HG03439 (cell line): Measurements from ENCODE around the gene ASCL2.

Experiments
- ATAC-seq: cut with Tn5 transposase; IDR thresholded peaks from one replicate; pipeline ENCODE4 v1.9.1; 2021; ENCODE audit warnings: mild to moderate bottlenecking, moderate library complexity; ENCODE audit not compliant: unreplicated experiment

Gene ASCL2, protein sequence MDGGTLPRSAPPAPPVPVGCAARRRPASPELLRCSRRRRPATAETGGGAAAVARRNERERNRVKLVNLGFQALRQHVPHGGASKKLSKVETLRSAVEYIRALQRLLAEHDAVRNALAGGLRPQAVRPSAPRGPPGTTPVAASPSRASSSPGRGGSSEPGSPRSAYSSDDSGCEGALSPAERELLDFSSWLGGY

GRCh38 chr11:2270322-2271076 lies at the start of gene ASCL2:
Gene ASCL2, minus strand, starts transcription at chr11:2270588. Its CDS starts 256 bp downstream, at chr11:2270332.
- ATAC-seq: no peak

DNA sequence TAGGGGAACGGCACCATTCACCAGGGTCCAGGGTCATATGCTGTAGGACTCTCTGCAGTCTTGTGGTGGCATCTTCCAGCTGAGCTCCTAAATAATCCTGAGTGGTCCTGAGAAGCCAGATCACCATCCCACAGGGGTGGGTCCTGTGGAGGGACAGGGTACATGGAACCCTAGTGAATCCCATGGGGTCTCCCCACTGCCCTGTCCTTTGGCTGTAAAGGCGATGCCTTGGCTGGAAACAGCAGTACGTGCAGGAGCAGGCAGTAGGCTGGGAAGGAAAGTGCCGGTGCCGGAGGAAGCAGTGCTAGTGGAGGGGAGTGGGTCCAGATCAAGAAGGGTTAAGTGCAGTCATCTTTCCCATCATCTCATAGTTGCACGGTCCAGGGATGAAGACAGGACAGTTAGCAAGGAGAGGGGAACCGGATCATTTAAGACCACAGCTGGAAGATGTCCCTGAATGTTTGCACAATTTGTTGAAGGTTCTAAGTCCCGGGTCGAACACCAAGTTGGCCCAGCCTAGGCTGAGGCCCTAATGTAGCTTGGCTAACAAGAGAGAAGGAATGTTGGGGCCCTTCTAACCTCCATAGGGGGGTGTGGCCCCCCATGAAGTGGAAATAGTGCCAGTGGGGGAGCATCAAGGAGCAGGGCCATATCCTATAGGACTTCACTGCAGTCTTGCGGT lies 49.5 kb upstream of the ASCL2 start:
- ATAC-seq: no peak

DNA sequence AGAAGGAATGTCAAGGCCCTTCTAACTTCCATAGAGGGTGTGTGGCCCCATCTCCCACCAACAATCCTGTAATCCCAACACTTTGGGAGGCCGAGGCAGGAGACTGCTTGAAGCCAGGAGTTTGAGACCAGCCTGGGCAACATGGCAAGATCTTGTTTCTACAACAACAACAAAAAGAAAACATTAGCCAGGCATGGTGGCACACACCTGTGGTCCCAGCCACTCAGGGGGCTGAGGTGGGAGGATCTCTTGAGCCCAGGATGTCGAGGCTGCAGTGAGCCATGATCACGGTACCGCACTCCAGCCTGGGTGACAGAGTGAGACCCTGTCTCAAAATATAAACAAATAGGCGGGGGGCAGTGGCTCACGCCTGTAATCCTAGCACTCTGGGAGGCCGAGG lies 48.3 kb upstream of the ASCL2 start:
- ATAC-seq: no peak

DNA sequence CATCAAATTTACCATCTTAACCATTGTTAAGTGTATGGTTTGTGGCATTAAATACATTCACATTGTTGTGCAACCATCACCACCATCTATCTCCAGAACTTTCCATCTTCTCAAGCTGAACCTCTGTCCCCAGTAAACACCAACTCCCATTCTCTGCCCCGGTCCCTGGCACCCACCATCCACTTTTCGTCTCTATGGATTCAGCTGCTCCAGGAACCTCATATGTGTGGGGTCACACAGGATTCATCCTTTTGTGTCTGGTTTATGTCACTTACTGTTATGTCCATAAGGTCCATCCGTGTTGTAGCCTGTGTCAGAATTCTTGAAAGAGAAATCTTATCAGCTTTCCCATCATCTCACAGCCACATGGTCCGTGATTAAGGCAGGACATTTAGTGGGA lies 47.7 kb upstream of the ASCL2 start:
- ATAC-seq: no peak

DNA sequence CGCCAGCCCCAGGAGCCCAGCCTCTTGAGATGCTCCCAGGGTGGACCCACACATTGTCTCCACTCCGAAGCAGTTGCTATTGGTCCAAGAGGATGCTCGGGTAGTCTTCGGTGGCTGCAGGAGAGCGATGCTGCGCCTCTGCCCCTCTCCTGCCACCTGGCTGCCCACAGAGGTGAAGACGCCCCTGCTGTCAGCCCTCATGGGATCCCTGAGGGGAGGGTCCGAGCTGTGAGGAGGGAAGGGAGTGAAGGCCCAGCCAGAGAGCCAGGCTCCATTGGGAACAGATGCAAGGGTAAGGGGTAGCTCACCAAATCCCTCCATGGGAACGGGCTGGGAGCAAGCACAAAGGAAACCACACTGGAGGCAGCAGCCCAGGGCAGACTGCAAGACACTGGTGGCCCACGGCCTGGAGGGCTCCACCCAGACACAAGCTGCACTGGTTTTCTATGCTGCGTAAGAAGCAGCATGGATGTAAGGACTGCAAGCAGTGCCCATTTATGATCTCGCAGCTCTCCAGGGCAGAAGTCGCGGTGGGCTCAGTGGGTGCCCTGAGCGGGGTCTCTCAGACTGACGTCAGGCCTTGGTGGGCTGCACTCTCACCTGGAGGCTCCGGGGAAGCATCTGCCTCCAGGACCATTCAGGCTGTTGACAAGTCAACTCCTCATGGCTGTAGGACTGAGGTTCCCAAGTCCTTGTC lies 47.1 kb upstream of the ASCL2 start:
- no peak for ATAC-seq

DNA sequence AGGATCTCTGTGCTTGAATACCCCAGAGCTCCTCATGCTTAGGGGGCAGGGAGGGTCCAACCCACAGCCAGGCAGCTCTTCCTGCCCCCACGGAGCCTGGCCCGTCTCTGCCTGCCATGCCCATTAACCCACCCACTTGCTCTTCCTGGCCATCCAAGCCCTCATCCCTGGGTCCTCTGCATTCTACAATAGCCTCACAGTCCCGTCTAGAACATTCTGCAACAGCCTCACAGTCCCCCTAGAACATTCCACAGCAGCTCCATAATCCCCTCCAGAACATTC lies 46.5 kb upstream of the ASCL2 start:
- no peak for ATAC-seq

- no peak for ATAC-seq
Measured at GRCh38 chr11:2316169-2316962, 46.0 kb upstream of the ASCL2 start.

- no peak for ATAC-seq
Measured at GRCh38 chr11:2315395-2316168, 45.2 kb upstream of the ASCL2 start.

- no peak for ATAC-seq
Measured at GRCh38 chr11:2314525-2315394, 44.4 kb upstream of the ASCL2 start.

DNA sequence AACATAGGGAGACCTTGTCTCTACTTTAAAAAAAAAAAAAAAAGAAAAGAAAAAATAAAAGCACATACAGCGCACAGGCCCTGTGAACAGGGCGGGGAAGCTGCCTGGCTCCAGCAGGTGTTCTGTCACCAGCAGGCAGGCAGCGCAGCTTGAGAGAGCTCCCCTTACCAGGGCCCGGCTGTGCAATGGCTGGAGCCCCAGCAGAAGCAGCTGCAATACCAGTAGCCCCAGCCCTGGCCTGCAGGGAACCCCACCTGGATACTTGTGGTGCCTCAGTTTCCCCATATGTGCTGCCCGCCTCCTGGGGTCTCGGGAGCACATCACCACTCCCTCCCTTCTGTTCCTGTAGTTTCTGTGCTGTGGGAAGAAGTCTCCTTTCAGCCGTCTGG lies 43.7 kb upstream of the ASCL2 start:
- no peak for ATAC-seq

GRCh38 chr11:2313051-2313951 lies 42.9 kb upstream of the ASCL2 start:
- no peak for ATAC-seq

DNA sequence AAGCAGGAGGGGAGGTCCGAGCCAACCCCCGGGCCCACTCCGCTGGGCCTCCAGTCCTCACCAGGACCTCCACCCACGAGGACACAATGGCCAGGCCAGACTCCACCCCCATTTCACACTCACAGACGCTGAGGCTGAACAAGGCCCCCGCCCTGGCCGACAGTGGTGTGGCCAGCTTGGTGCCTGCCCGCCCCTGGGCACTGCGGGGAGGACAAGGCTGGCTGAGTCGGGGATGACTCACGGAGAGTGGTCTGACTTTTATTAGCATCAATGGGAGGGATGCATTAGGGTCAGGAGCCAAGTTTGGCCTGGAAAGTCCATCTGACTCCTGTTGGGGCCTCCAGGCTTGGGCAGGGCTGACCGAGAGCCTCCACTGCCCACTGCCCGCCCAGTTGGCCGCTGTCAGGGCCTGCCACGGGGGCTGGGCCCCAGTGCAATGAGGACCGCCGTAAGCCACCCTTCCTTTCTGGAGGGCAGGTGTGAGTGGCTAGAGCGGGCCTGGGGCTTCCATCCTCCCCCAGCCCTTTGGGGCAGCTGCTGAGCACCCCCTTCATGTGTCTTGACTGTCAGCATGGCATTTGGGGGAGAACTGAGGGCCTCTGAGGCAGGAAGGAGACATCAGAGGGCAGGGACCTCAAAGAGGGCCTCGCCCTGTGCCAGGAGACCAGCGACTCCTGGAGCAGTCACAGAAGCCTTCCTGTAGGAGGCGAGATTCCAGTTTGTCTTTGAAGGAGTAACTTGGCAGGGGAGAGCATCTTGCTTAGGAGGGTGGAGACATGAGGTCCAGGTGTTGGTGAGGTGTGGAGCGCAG lies 42.0 kb upstream of the ASCL2 start:
- no peak for ATAC-seq

DNA sequence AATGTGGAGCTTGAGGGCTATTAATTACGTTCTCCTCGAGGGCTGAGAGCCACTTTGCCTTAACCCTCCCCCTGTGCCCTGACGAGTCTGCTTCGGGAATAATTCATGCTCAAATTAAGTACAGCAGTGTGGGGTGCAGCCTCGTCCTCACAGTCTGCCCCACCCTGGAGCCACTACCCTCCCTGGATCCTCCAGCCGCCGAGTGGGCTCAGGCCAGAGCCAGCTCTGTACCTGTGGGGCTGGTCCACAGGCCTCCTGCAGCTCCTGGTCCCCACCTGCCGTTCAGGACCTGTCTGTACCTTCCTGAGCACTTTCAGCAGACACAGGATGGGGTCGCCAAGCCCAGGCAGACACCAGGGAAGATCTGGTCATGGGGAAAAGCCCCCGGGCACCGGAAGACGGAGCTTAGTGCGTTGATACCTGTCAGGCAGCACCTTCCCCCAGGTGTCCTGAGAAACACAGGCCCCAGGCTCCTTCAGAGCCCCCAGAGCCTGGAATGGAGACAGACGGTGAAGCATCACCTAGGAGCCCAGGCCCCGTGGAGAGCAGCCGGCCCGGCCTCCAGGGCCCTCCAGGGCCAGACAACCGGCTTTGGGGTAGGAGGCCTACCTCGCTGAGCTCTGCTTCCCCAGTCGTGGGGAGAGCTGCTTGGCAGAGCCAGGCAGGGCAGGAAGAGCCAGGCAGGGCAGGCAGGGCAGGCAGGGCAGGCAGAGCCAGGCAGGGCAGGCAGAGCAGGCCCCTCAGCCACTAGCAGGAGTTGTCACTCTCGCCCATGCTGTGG lies 41.2 kb upstream of the ASCL2 start:
- ATAC-seq: no peak

- ATAC-seq: no peak
Measured at GRCh38 chr11:2310786-2311352, 40.5 kb upstream of the ASCL2 start.

GRCh38 chr11:2310073-2310785 lies 39.8 kb upstream of the ASCL2 start:
- ATAC-seq: no peak
